ENCODE results near the gene TENM4. TPM values are rescaled to one million over a fixed set of nuclear protein-coding genes. Genes with fewer than 3 reads are reported as not detected.

Gene TENM4
- total RNA-seq, 1 donor from 2014 or later, result 117 TPM

DNA sequence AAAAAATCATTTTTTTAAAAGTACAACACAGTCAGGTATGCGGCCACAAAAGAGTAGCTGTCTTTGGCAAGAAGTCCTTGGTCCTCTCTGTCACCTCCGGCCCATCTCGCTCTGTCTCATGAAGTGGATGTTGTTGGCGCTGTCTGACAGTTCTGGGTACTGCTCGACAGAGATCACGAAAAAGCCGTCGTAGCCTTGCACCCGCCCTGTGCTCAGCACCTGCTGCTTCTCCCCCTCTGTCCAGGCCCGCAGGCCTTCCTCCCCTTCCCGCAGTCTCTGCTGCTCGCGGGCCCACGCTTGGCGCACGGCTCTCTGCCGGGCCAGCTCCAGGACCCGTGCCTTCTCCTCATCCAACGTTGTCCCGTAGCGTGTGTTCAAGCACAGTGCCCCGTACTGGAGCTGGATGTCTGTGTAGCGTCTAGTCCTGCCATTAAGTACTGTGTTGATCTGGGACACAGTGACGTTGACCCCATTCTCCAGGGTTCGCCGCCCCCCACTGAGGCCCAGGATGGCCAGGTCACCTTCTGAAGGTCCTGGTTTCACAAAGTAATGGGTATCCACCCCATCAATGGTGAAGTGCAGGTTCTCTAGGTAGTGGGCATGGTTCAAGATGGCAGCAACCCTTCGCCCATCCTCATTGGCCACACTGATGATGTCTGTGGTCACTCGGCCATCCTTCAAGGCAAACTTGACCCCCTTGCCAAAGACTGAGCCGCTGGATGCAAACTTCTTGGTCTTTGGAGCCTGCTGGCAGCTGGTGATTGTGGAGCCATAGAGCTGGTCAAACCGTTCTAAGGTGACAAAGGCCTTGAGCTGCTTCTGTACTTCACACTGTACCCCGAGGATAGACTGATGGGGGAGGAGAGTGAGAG is 782.6 kb downstream of the TENM4 start:
- no peak for DNase-seq (ENCODE audit: low spot score, unreplicated experiment)
- no peak for TF ChIP-seq CTCF (IDR thresholded peaks at IDR 0.05; ENCODE audit: unreplicated experiment)

DNA sequence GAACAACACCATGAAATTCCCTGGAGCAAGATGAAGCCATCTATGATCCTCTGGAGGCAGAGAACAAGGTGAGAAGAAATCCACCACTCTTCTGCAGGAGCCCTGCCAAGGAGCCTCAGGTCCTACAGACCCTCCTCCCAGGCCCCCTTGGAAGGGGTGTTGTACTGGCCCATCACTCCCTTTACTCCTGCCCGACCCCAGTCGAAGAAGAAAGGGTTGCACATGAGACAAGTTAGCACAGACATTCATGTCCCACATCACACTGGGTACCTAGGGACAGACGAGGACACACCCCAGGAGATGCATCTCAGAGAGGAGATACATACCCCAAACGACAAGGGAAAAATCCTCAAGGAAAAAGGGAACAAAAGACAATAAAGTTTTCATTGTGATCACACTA is 783.4 kb downstream of the TENM4 start:
- DNase-seq (ENCODE audit: low spot score, unreplicated experiment), result no peak
- H3K4me1 Mint-ChIP-seq (ENCODE audit: low read depth), result peaks cover 6% of the 10 kb centered on the region
- H3K27me3 Mint-ChIP-seq, result no peaks in the 10 kb centered on the region
- no peak for TF ChIP-seq CTCF (IDR thresholded peaks at IDR 0.05; ENCODE audit: unreplicated experiment)
- no peaks in the 10 kb centered on the region for H3K9me3 Mint-ChIP-seq (ENCODE audit: low read depth)
- H3K4me3 Mint-ChIP-seq (ENCODE audit: low read depth), result no peak overlapping the region
- H3K27ac Mint-ChIP-seq, result no peak overlapping the region
- peaks cover 13% of the 10 kb centered on the region for H3K36me3 Mint-ChIP-seq (ENCODE audit: insufficient read depth)

More for the DNA sequence above, 782.6 kb downstream of the TENM4 start:
- Mint-ChIP-seq H3K4me1 (ENCODE audit: low read depth) (peaks cover 6% of the 10 kb centered on the region), H3K4me3 (ENCODE audit: low read depth) (no peak overlapping the region), H3K27me3 (no peaks in the 10 kb centered on the region), H3K9me3 (ENCODE audit: low read depth) (no peaks in the 10 kb centered on the region), H3K36me3 (ENCODE audit: insufficient read depth) (peaks cover 18% of the 10 kb centered on the region), H3K27ac (no peak overlapping the region)

GRCh38 chr11:78656984-78657383 is 783.8 kb downstream of the TENM4 start:
- H3K27ac Mint-ChIP-seq, result no peak overlapping the region
- H3K9me3 Mint-ChIP-seq (ENCODE audit: low read depth), result no peaks in the 10 kb centered on the region
- no peak for DNase-seq (ENCODE audit: low spot score, unreplicated experiment)
- H3K36me3 Mint-ChIP-seq (ENCODE audit: insufficient read depth), result peaks cover 13% of the 10 kb centered on the region
- TF ChIP-seq CTCF (IDR thresholded peaks at IDR 0.05; ENCODE audit: unreplicated experiment), result no peak
- no peak overlapping the region for H3K4me3 Mint-ChIP-seq (ENCODE audit: low read depth)
- H3K4me1 Mint-ChIP-seq (ENCODE audit: low read depth), result peaks cover 7% of the 10 kb centered on the region
- no peaks in the 10 kb centered on the region for H3K27me3 Mint-ChIP-seq

GRCh38 chr11:78656327-78656726 is 784.5 kb downstream of the TENM4 start:
- H3K9me3 Mint-ChIP-seq (ENCODE audit: low read depth), result no peaks in the 10 kb centered on the region
- DNase-seq (ENCODE audit: low spot score, unreplicated experiment), result no peak

GRCh38 chr11:78655561-78655960 is 785.3 kb downstream of the TENM4 start:
- no peaks in the 10 kb centered on the region for H3K9me3 Mint-ChIP-seq (ENCODE audit: low read depth)
- DNase-seq (ENCODE audit: low spot score, unreplicated experiment), result no peak
- no peaks in the 10 kb centered on the region for H3K27me3 Mint-ChIP-seq
- TF ChIP-seq CTCF (IDR thresholded peaks at IDR 0.05; ENCODE audit: unreplicated experiment), result no peak
- H3K36me3 Mint-ChIP-seq (ENCODE audit: insufficient read depth), result peaks cover 13% of the 10 kb centered on the region
- H3K4me1 Mint-ChIP-seq (ENCODE audit: low read depth), result peaks cover 8% of the 10 kb centered on the region
- H3K27ac Mint-ChIP-seq, result no peak overlapping the region
- no peak overlapping the region for H3K4me3 Mint-ChIP-seq (ENCODE audit: low read depth)

More at GRCh38 chr11:78656327-78656726, 784.5 kb downstream of the TENM4 start:
- H3K27me3 Mint-ChIP-seq, result no peaks in the 10 kb centered on the region
- no peak overlapping the region for H3K4me3 Mint-ChIP-seq (ENCODE audit: low read depth)
- no peak overlapping the region for H3K27ac Mint-ChIP-seq
- no peak for TF ChIP-seq CTCF (IDR thresholded peaks at IDR 0.05; ENCODE audit: unreplicated experiment)
- peaks cover 5% of the 10 kb centered on the region for H3K4me1 Mint-ChIP-seq (ENCODE audit: low read depth)
- peaks cover 13% of the 10 kb centered on the region for H3K36me3 Mint-ChIP-seq (ENCODE audit: insufficient read depth)

All from progenitor cell of endocrine pancreas (in vitro differentiated cells).